ENCODE measurements around the gene CROCC2.

DNA sequence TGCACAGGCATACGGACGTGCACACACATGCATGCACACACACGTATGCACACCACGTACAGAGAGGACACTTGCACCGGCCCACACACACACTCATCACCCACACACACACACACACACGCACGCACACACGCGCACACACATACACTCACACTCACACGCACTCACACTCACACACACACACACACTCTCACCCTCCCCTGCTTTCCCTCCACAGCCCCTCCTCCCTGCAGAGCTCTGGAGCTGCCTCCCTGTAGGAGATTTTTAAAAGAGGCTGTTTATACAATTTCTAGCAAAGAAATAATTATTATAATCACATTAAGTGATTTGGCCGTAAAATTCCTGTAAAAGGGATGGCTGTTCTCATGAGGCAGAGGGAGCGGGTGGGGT lies 55.8 kb downstream of the CROCC2 start:
- TF ChIP-seq, protein P1, sequence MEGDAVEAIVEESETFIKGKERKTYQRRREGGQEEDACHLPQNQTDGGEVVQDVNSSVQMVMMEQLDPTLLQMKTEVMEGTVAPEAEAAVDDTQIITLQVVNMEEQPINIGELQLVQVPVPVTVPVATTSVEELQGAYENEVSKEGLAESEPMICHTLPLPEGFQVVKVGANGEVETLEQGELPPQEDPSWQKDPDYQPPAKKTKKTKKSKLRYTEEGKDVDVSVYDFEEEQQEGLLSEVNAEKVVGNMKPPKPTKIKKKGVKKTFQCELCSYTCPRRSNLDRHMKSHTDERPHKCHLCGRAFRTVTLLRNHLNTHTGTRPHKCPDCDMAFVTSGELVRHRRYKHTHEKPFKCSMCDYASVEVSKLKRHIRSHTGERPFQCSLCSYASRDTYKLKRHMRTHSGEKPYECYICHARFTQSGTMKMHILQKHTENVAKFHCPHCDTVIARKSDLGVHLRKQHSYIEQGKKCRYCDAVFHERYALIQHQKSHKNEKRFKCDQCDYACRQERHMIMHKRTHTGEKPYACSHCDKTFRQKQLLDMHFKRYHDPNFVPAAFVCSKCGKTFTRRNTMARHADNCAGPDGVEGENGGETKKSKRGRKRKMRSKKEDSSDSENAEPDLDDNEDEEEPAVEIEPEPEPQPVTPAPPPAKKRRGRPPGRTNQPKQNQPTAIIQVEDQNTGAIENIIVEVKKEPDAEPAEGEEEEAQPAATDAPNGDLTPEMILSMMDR (IDR thresholded peaks at IDR 0.05; ENCODE audit: borderline replicate concordance, extremely low read depth, low read length, poor library complexity, severe bottlenecking), result no peak
- TF ChIP-seq EZH2 (IDR thresholded peaks at IDR 0.05; ENCODE audit: borderline replicate concordance, low read depth, low read length, severe bottlenecking), result no peak

Data from DND-41 (cell line).